Activated T-helper 1 cell treated with anti-CD3 and anti-CD28 coated beads, Interleukin-12 subunit alpha, Interleukin-12 subunit beta, Interleukin-2, Interleukin-4 antibody, amounts not matched to agents 30 ng/mL and 10 ng/mL and 1 ng/mL, durations not matched to agents 14 hours and 24 hours and 36 hours (primary cell): ENCODE data around the gene B3GAT1. TPM values are rescaled to one million over a fixed set of nuclear protein-coding genes. Genes with fewer than 3 reads are reported as not detected.

ENCODE experiments used
- DNase-seq: peaks from one replicate; pipeline ENCODE4 v3.0.0; 2021; ENCODE audit warnings: low spot score
- H3K27ac Mint-ChIP-seq: one replicate; pipeline ENCODE4 v1.8.0; 2021; ENCODE audit warnings: mild to moderate bottlenecking, mixed read lengths
- H3K27me3 Mint-ChIP-seq: one replicate; pipeline ENCODE4 v1.8.0; 2022; ENCODE audit warnings: mild to moderate bottlenecking, moderate library complexity, mixed read lengths; ENCODE audit not compliant: insufficient read depth
- H3K36me3 Mint-ChIP-seq: one replicate; pipeline ENCODE4 v1.8.0; 2021; ENCODE audit warnings: low read depth, mixed read lengths
- H3K4me1 Mint-ChIP-seq: one replicate; pipeline ENCODE4 v1.8.0; 2021; ENCODE audit warnings: low read depth, mixed read lengths
- H3K4me3 Mint-ChIP-seq: one replicate; pipeline ENCODE4 v1.8.0; 2021; ENCODE audit warnings: mild to moderate bottlenecking, moderate library complexity, mixed read lengths
- H3K9me3 Mint-ChIP-seq: one replicate; pipeline ENCODE4 v1.8.0; 2021; ENCODE audit warnings: mixed read lengths
- intact Hi-C: fragments of 100-400 bp; cut with micrococcal nuclease; formaldehyde crosslinking; loops from one replicate; pipeline ENCODE4 v1.15.1; 2024
- total RNA-seq: library from RNA; stranded (reverse); gene quantifications from 2 replicates; pipeline ENCODE4 v1.2.3, GENCODE V29; 2022

B3GAT1 gene
- total RNA-seq, 1 donor from 2014 or later: 0.13 TPM

GRCh38 chr11:134401825-134402809 is 9.9 kb downstream of the B3GAT1 start:
- Mint-ChIP-seq H3K4me3 (no peak overlapping the region), H3K9me3 (no peaks in the 10 kb centered on the region), H3K27me3 (peaks cover under 1% of the 10 kb centered on the region), H3K36me3 (no peaks in the 10 kb centered on the region), H3K27ac (no peak overlapping the region), H3K4me1 (no peaks in the 10 kb centered on the region)
- DNase-seq: no peak
- intact Hi-C loops: no loop called here

GRCh38 chr11:134399996-134400395 is 12.0 kb downstream of the B3GAT1 start:
- no peaks in the 10 kb centered on the region for H3K9me3 Mint-ChIP-seq
- no peak overlapping the region for H3K27ac Mint-ChIP-seq
- intact Hi-C loops: no loop called here
- H3K27me3 Mint-ChIP-seq: no peaks in the 10 kb centered on the region
- no peaks in the 10 kb centered on the region for H3K4me1 Mint-ChIP-seq
- DNase-seq: no peak
- H3K36me3 Mint-ChIP-seq: no peaks in the 10 kb centered on the region
- H3K4me3 Mint-ChIP-seq: no peak overlapping the region

DNA sequence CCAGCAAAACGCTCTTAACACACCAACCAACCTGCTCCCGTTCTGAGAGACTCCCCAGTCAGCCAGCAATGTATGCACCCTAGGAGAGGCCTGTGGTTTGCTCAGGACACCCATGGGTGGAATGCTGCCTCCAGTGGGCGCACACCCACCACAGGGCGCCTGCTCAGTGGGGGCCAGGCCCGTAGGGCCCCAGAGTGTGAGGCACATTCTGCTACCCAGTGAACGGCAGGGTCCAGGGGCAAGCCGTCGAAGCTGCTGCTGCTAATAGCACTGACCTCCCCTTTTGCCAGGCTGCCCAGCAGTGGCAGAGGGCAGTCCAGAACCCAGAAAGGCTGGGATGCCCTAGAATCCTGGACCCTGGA is 12.8 kb downstream of the B3GAT1 start:
- no peak for DNase-seq
- Mint-ChIP-seq H3K4me1 (no peaks in the 10 kb centered on the region), H3K36me3 (no peaks in the 10 kb centered on the region), H3K27me3 (no peaks in the 10 kb centered on the region), H3K27ac (no peak overlapping the region), H3K9me3 (no peaks in the 10 kb centered on the region), H3K4me3 (no peak overlapping the region)
- intact Hi-C loops: no loop called here

DNA sequence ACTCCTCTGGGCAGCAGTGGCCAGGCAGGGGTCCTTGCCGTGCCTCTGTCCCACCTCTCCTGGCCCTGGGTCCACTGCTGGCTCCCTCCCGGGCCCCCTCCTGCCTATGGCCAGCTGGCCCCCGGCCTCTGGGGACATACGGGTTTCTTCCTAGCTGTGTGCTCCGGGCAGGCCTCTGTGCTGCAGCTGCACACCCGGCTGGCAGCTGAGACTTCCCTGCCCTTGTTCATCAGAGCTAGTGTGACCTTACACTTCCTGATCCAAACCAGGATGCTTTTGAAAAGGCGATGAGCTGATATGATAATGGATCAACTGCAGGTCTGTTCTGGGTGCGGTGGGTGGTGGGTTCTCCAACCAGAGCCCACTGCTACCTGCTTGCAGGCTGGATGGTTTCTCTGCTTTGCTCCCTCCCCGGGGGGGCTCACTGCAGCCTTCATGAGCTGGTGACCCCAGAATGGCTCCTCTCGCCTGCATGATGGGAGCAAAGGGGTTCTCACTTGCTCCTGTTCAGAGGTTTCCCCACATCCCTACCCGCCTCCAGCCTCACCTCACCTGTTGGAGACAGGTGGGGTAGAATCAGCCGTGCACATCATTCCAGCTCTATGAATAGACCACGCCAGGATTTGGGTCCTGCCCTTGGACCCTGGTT is 13.3 kb downstream of the B3GAT1 start:
- no peaks in the 10 kb centered on the region for H3K9me3 Mint-ChIP-seq
- no peaks in the 10 kb centered on the region for H3K36me3 Mint-ChIP-seq
- intact Hi-C loops: no loop called here
- H3K4me1 Mint-ChIP-seq: no peaks in the 10 kb centered on the region
- no peak overlapping the region for H3K27ac Mint-ChIP-seq
- DNase-seq: no peak
- no peaks in the 10 kb centered on the region for H3K27me3 Mint-ChIP-seq
- H3K4me3 Mint-ChIP-seq: no peak overlapping the region

- Mint-ChIP-seq H3K4me1 (no peaks in the 10 kb centered on the region), H3K9me3 (no peaks in the 10 kb centered on the region), H3K27me3 (peaks cover 2% of the 10 kb centered on the region), H3K4me3 (no peak overlapping the region), H3K27ac (no peak overlapping the region), H3K36me3 (no peaks in the 10 kb centered on the region)
- intact Hi-C loops: no loop called here
- no peak for DNase-seq
Measured at GRCh38 chr11:134398079-134398444, 14.0 kb downstream of the B3GAT1 start.

GRCh38 chr11:134397304-134398078 is 14.6 kb downstream of the B3GAT1 start:
- intact Hi-C loops: no loop called here
- Mint-ChIP-seq H3K4me1 (no peaks in the 10 kb centered on the region), H3K27ac (no peak overlapping the region), H3K36me3 (no peaks in the 10 kb centered on the region), H3K4me3 (no peak overlapping the region), H3K9me3 (no peaks in the 10 kb centered on the region), H3K27me3 (peaks cover 4% of the 10 kb centered on the region)
- DNase-seq: no peak

DNA sequence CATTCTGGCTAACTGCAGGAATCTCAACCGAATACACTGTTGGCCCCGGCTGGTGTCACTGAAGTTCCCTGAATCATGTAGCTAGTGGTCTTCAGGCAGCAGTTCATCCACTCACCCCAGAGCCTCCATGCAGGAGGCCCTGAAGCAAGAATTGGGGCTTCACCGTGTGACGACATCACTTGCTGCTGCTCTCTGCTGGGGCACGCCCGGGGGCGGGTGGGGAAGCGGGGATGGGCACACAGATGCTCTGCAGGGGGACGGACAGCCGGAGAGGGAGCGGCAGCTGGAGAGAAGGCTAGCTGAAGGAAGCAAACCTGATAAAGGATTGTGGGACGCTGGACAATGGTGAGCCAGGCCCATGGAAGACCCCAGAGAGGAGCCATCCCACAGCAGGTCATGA is 17.0 kb downstream of the B3GAT1 start:
- Mint-ChIP-seq H3K4me1 (no peaks in the 10 kb centered on the region), H3K27ac (no peak overlapping the region), H3K9me3 (no peaks in the 10 kb centered on the region), H3K36me3 (no peaks in the 10 kb centered on the region), H3K4me3 (no peak overlapping the region), H3K27me3 (peaks cover 9% of the 10 kb centered on the region)
- intact Hi-C loops: no loop called here
- DNase-seq: no peak

- Mint-ChIP-seq H3K9me3 (no peaks in the 10 kb centered on the region), H3K4me3 (no peak overlapping the region), H3K27me3 (peaks cover 9% of the 10 kb centered on the region), H3K27ac (no peak overlapping the region), H3K36me3 (no peaks in the 10 kb centered on the region), H3K4me1 (no peaks in the 10 kb centered on the region)
- intact Hi-C loops: no loop called here
- no peak for DNase-seq
Measured at GRCh38 chr11:134394311-134394710, 17.7 kb downstream of the B3GAT1 start.

DNA sequence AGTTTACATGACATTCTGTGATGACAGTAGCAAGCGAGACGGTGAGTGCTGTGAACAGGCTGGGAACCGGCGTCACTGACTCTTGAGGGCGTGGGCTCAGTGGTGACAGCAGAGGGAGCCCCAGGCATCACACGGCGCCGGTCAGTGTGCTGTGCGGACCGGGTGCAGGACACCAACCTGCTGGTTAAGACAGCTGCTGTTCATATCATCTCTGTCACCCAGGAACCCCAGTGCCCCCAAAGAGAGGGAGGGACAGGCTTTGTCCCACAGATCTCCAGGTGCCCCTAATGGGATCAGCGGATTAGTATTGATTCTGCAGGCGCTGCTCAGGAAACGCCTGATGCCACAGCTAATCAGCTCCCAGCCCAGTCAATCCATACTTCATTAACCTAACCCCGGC is 18.4 kb downstream of the B3GAT1 start:
- intact Hi-C loops: no loop called here
- no peaks in the 10 kb centered on the region for H3K4me1 Mint-ChIP-seq
- H3K27ac Mint-ChIP-seq: no peak overlapping the region
- H3K36me3 Mint-ChIP-seq: no peaks in the 10 kb centered on the region
- DNase-seq: no peak
- H3K4me3 Mint-ChIP-seq: no peak overlapping the region
- H3K27me3 Mint-ChIP-seq: peaks cover 9% of the 10 kb centered on the region
- no peaks in the 10 kb centered on the region for H3K9me3 Mint-ChIP-seq

- no peaks in the 10 kb centered on the region for H3K9me3 Mint-ChIP-seq
- no peak overlapping the region for H3K4me3 Mint-ChIP-seq
- DNase-seq: no peak
- H3K27me3 Mint-ChIP-seq: peaks cover 14% of the 10 kb centered on the region
- no peaks in the 10 kb centered on the region for H3K4me1 Mint-ChIP-seq
- intact Hi-C loops: no loop called here
- H3K27ac Mint-ChIP-seq: no peak overlapping the region
- H3K36me3 Mint-ChIP-seq: no peaks in the 10 kb centered on the region
Measured at GRCh38 chr11:134392953-134393615, 19.0 kb downstream of the B3GAT1 start.

GRCh38 chr11:134391656-134392055 is 20.4 kb downstream of the B3GAT1 start:
- peaks cover 9% of the 10 kb centered on the region for H3K4me1 Mint-ChIP-seq
- no peak overlapping the region for H3K27ac Mint-ChIP-seq
- H3K9me3 Mint-ChIP-seq: no peaks in the 10 kb centered on the region
- H3K36me3 Mint-ChIP-seq: no peaks in the 10 kb centered on the region
- H3K4me3 Mint-ChIP-seq: no peak overlapping the region
- intact Hi-C loops: no loop called here
- no peak for DNase-seq
- H3K27me3 Mint-ChIP-seq: peaks cover 16% of the 10 kb centered on the region

DNA sequence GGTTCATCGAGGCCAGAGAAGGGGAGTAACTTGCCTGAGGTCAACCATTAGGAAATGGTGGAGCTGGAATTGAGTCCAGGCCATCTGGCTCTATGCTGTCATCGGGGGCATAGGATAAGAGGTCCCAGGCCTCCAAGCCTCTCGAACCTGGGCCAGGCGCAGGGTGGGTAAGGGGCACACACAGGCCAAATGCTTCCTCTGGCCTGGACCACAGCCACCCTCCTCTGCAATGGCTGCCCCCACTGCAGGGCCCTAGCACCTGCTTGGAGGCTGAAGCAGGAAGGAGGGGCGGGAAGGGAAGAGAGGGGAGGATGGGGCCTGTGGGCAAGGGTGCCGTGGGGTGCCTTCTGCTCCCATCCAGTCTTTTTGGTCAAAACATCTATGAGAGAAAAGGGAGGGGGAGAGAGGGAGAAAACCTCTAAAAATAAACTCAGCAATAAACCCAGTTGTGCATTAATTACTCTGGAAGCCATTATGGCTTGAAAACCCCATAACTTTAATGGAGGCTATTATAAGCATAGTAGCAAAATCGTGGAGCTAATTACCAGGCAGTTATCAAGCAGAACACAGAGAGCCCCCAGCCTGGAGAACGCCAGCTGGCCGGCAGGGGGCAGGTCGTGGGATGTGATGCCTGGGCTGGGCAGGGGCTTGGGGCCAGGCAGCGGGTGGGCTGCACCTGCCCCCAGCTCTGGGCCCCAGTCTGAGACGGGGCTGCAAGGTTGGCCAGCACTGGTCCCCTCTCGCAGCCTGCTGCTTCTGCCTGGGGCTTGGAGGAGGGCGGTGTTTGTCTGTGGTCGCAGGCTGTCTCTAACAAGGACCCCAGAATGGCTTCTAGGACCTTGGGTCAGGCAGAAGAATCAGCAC is 21.1 kb downstream of the B3GAT1 start:
- no peaks in the 10 kb centered on the region for H3K9me3 Mint-ChIP-seq

More for the DNA sequence above, 21.1 kb downstream of the B3GAT1 start:
- Mint-ChIP-seq H3K4me1 (peaks cover 16% of the 10 kb centered on the region), H3K36me3 (no peaks in the 10 kb centered on the region), H3K27me3 (peaks cover 17% of the 10 kb centered on the region), H3K27ac (no peak overlapping the region), H3K4me3 (no peak overlapping the region)
- no peak for DNase-seq
- intact Hi-C loops: no loop called here
